ENCODE results near the gene MAST3. TPM values are rescaled to one million over a fixed set of nuclear protein-coding genes. Genes with fewer than 3 reads are reported as not detected.

Gene MAST3
- total and polyA plus RNA-seq, 7 donors = 2.6 to 16.3 (median 4.2) TPM

DNA sequence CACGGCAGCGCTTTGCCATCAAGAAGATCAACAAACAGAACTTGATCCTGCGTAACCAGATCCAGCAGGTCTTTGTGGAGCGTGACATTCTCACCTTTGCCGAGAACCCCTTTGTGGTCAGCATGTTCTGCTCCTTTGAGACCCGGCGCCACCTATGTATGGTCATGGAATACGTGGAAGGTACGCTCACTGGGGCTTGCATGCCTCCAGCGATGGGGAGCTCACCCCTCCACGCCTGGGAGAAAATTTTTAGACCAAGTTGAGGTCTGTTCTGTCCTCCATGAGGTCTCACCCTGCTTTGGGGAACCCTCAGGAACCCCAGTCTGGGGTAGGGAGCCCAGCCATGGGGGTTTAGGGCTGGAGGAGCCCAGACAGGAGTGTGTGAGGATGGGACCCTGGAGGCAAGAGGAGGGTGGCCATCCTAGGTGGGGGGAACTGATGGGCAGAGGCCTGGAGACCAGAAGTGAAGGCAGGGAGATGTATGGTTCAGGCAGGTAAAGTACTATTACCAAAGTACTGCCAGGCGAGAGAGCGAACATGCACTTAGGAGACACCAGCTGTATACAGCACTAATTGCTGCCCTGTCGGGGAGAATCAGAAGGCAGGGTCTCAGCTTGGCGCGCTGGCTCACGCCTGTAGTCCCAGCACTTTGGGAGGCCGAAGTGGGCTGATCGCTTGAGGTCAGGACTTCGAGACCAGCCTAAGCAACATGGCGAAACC lies 33.1 kb downstream of the MAST3 start:
- no peak for DNase-seq
- WGBS, 2 donors = 94 to 97% methylated on average over 21 of the region's 21 CpGs
- Histone ChIP-seq H3K9me3 (no peaks in the 10 kb centered on the region), H3K27me3 (no peaks in the 10 kb centered on the region), H3K4me1 (no peaks in the 10 kb centered on the region), H3K4me3 (no peak overlapping the region), H3K36me3 (peaks cover 0 to 40% (median 0%) of the 10 kb centered on the region in 4 donors), H3K27ac (no peak overlapping the region)
- intact Hi-C loops (cut with DNase I) = no loop called here
- no peak for TF ChIP-seq POLR2A (IDR thresholded peaks at IDR 0.05)
- TF ChIP-seq, protein P1, sequence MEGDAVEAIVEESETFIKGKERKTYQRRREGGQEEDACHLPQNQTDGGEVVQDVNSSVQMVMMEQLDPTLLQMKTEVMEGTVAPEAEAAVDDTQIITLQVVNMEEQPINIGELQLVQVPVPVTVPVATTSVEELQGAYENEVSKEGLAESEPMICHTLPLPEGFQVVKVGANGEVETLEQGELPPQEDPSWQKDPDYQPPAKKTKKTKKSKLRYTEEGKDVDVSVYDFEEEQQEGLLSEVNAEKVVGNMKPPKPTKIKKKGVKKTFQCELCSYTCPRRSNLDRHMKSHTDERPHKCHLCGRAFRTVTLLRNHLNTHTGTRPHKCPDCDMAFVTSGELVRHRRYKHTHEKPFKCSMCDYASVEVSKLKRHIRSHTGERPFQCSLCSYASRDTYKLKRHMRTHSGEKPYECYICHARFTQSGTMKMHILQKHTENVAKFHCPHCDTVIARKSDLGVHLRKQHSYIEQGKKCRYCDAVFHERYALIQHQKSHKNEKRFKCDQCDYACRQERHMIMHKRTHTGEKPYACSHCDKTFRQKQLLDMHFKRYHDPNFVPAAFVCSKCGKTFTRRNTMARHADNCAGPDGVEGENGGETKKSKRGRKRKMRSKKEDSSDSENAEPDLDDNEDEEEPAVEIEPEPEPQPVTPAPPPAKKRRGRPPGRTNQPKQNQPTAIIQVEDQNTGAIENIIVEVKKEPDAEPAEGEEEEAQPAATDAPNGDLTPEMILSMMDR (IDR thresholded peaks at IDR 0.05) = no peak
- TF ChIP-seq EP300 (IDR thresholded peaks at IDR 0.05) = no peak
- no peak for TF ChIP-seq POLR2AphosphoS5 (IDR thresholded peaks at IDR 0.05)

DNA sequence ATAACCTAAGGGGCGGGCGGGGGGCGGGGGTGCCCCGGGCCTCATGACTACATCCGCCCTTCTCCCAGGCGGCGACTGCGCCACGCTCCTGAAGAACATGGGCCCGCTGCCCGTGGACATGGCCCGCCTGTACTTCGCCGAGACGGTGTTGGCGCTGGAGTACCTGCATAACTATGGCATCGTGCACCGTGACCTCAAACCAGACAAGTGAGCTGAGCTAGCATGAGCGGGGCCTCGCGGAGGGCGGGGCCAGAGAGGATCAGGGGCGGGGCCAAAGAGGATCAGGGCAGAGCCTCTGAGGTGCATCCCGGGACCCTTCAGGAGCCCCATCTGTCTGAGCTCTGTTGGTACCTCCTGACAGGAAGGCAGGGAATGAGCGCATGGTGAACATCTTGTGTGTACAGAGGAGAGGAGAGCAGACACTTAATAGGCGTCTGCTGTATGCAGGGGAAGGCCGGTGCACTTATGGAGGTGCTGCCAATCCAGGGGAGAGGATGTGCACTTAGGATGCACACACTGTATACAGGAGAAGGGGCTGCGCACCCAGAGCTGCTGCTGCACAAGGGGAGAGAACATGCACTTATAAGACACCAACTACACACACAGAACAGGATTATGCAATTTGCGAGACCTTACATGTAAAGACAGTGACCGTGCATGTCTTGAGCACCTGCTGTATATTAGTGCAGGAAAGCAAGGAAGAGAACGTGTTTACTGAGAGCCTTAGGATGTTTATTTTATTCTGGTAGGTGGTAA lies 34.4 kb downstream of the MAST3 start:
- no peaks in the 10 kb centered on the region for H3K27me3 ChIP-seq
- H3K4me1 ChIP-seq = no peaks in the 10 kb centered on the region
- intact Hi-C loops (cut with DNase I) = no loop called here
- WGBS, 2 donors = 89% methylated on average over 31 of the region's 31 CpGs
- no peak for DNase-seq
- peaks cover 0 to 48% (median 0%) of the 10 kb centered on the region in 4 donors for H3K36me3 ChIP-seq
- H3K4me3 ChIP-seq = no peak overlapping the region
- TF ChIP-seq EP300 (IDR thresholded peaks at IDR 0.05) (no peak), POLR2AphosphoS5 (IDR thresholded peaks at IDR 0.05) (no peak), POLR2A (IDR thresholded peaks at IDR 0.05) (no peak)
- TF ChIP-seq, protein P1 (IDR thresholded peaks at IDR 0.05) = no peak
- H3K9me3 ChIP-seq = no peaks in the 10 kb centered on the region
- H3K27ac ChIP-seq = no peak overlapping the region

DNA sequence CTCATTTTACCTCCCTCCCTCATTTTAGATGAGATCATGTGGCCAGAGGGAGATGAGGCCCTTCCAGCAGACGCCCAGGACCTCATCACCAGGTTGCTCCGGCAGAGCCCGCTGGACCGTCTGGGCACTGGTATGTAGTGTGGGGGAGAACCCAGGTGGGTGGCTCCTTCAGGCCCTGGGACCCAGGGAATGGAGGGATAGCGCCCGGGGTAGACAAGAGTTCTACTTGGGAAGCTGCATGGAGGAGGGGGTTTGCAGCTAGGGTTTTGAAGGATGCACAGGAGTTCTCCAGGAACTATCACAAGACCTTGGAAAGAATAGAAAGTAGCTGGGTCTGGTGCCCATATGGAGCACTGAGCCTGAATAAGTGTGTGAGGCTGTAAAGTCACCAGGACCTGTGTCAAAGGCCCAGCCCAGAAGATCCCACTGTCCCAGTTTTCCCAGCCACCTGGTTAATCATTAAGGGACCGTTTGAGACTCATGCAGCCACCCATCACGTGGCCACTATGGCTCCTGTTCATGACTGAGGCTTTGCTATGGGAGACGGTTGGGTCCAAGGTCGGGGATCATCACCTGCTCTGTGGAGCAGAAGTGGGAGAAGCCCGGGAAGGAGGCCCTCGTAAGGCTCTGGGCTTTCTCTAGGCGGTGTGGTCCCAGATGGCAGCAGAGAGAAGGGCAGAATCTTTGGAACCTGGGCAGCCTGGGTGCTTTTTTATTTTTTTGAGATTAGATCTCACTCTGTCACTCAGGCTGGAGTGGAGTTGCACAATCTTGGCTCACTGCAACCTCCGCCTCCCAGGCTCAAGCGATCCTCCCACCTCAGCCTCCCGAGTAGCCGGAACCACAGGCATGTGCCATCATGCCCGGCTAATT lies 38.4 kb downstream of the MAST3 start:
- no peaks in the 10 kb centered on the region for H3K27me3 ChIP-seq
- H3K27ac ChIP-seq = no peak overlapping the region
- TF ChIP-seq EP300 (IDR thresholded peaks at IDR 0.05) = no peak
- TF ChIP-seq POLR2AphosphoS5 (IDR thresholded peaks at IDR 0.05) = no peak
- TF ChIP-seq POLR2A (IDR thresholded peaks at IDR 0.05) = no peak
- TF ChIP-seq, protein P1 (IDR thresholded peaks at IDR 0.05) = no peak
- no peak overlapping the region for H3K4me3 ChIP-seq
- no peak for DNase-seq
- no peaks in the 10 kb centered on the region for H3K4me1 ChIP-seq
- intact Hi-C loops (cut with DNase I) = no loop called here
- no peaks in the 10 kb centered on the region for H3K9me3 ChIP-seq
- 45 to 85% methylated on average over 18 of the region's 18 CpGs for WGBS, 2 donors
- H3K36me3 ChIP-seq = peaks cover 0 to 46% (median 0%) of the 10 kb centered on the region in 4 donors

DNA sequence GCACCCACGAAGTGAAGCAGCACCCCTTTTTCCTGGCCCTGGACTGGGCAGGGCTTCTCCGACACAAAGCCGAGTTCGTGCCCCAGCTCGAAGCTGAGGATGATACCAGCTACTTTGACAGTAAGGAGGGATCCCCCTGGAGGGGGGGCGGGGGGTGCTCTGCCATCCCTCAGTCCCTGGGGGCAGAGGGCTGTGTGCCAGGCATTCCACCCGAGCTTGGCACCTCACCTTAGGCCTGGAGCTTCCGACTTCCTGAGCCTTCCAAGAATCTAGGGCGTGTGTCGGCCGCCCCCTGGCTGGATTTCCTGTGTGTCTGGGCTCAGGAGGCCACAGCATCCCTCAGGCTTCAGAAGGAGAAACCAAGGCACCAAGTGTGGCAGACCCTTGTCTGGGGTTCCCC lies 39.7 kb downstream of the MAST3 start:
- no peak overlapping the region for H3K27ac ChIP-seq
- no peak overlapping the region for H3K4me3 ChIP-seq
- no peaks in the 10 kb centered on the region for H3K4me1 ChIP-seq
- no peak for DNase-seq
- TF ChIP-seq POLR2A (IDR thresholded peaks at IDR 0.05) (no peak), EP300 (IDR thresholded peaks at IDR 0.05) (no peak), POLR2AphosphoS5 (IDR thresholded peaks at IDR 0.05) (no peak)
- TF ChIP-seq, protein P1 (IDR thresholded peaks at IDR 0.05) = no peak
- H3K9me3 ChIP-seq = no peaks in the 10 kb centered on the region
- 53 to 87% methylated on average over 11 of the region's 11 CpGs for WGBS, 2 donors
- peaks cover 0 to 42% (median 0%) of the 10 kb centered on the region in 4 donors for H3K36me3 ChIP-seq
- no peaks in the 10 kb centered on the region for H3K27me3 ChIP-seq
- intact Hi-C loops (cut with DNase I) = no loop called here
